Right ventricle myocardium superior (tissue), 1 donor: ENCODE results near the gene MAP3K4. TPM values are rescaled to one million over a fixed set of nuclear protein-coding genes. Genes with fewer than 3 reads are reported as not detected.

Experiments used
- ATAC-seq: fragments of 200-7000 bp; cut with Tn5 transposase; one replicate; pipeline ENCODE4 v1.9.1; 2020; ENCODE audit warnings: mild to moderate bottlenecking; ENCODE audit not compliant: poor library complexity
- DNase-seq: peaks from one replicate; pipeline ENCODE4 v3.0.0-alpha.2; 2020
- intact Hi-C: fragments of 100-400 bp; cut with DNase I; formaldehyde crosslinking; loops from one replicate; pipeline ENCODE4 v1.11.2; 2022
- total RNA-seq: library from RNA; stranded (reverse); fragmentation: NEBNext Ultra II Directional; extraction: Animal tissue kit (Norgen Biotek cat#: 25700); gene quantifications from one replicate; pipeline ENCODE4 v1.2.1, GENCODE V29; 2021
- donor health status: DM: no; HTN: yes; CAD: no; lungs with severe emphysema.

Gene MAP3K4
- total RNA-seq, 1 donor from 2014 or later, result 41.7 TPM

GRCh38 chr6:161057103-161058091, 65.8 kb downstream of the MAP3K4 start:
- DNase-seq (no peak), ATAC-seq (no peak)
- intact Hi-C loops, result no loop called here

- intact Hi-C loops, result no loop called here
- DNase-seq, result no peak
- no peak for ATAC-seq
Measured at GRCh38 chr6:161058741-161059140, 67.2 kb downstream of the MAP3K4 start.

- ATAC-seq (no peak), DNase-seq (no peak)
- intact Hi-C loops, result no loop called here
Measured at GRCh38 chr6:161061576-161061975, 70.0 kb downstream of the MAP3K4 start.

GRCh38 chr6:161064915-161065314, 73.3 kb downstream of the MAP3K4 start:
- intact Hi-C loops, result no loop called here
- DNase-seq (no peak), ATAC-seq (no peak)

- DNase-seq (no peak), ATAC-seq (no peak)
- intact Hi-C loops, result no loop called here
Measured at GRCh38 chr6:161066511-161066910, 74.9 kb downstream of the MAP3K4 start.

- DNase-seq (no peak), ATAC-seq (no peak)
- intact Hi-C loops, result no loop called here
Measured at GRCh38 chr6:161067749-161068148, 76.2 kb downstream of the MAP3K4 start.

- intact Hi-C loops, result no loop called here
- ATAC-seq, result peak; percentile 15
- DNase-seq, result no peak
Measured at GRCh38 chr6:161068321-161068741, 76.8 kb downstream of the MAP3K4 start.

GRCh38 chr6:161073930-161074329, 82.4 kb downstream of the MAP3K4 start:
- no peak for ATAC-seq
- no peak for DNase-seq
- intact Hi-C loops, result loop anchor here (10.0 kb wide), 1 partner anchor 139 kb away; no protein-coding TSS in a partner anchor

- ATAC-seq, result peak; percentile 84
- no peak for DNase-seq
- intact Hi-C loops, result loop anchor here (10.0 kb wide), 1 partner anchor 140 kb away; no protein-coding TSS in a partner anchor
Measured at GRCh38 chr6:161074496-161075121, 83.0 kb downstream of the MAP3K4 start.

GRCh38 chr6:161076181-161076677, 84.7 kb downstream of the MAP3K4 start:
- intact Hi-C loops, result loop anchor here (10.0 kb wide), 1 partner anchor 141 kb away; no protein-coding TSS in a partner anchor
- ATAC-seq, result no peak
- DNase-seq, result no peak

- intact Hi-C loops, result loop anchor here (10.0 kb wide), 1 partner anchor 145 kb away; no protein-coding TSS in a partner anchor
- no peak for DNase-seq
Measured at GRCh38 chr6:161079566-161080262, 88.1 kb downstream of the MAP3K4 start.

GRCh38 chr6:161080263-161080970, 88.8 kb downstream of the MAP3K4 start:
- intact Hi-C loops, result no loop called here
- DNase-seq, result no peak
- no peak for ATAC-seq

More at GRCh38 chr6:161079566-161080262, 88.1 kb downstream of the MAP3K4 start:
- ATAC-seq, result no peak

GRCh38 chr6:161082215-161082614, 90.6 kb downstream of the MAP3K4 start:
- intact Hi-C loops, result no loop called here
- ATAC-seq, result peak; percentile 31
- DNase-seq, result no peak

- ATAC-seq (no peak), DNase-seq (no peak)
- intact Hi-C loops, result no loop called here
Measured at GRCh38 chr6:161085246-161085645, 93.7 kb downstream of the MAP3K4 start.

GRCh38 chr6:161088676-161089328, 97.2 kb downstream of the MAP3K4 start:
- ATAC-seq, result no peak
- intact Hi-C loops, result no loop called here

GRCh38 chr6:161091151-161091550, 99.6 kb downstream of the MAP3K4 start:
- DNase-seq (no peak), ATAC-seq (no peak)
- intact Hi-C loops, result no loop called here

More at GRCh38 chr6:161088676-161089328, 97.2 kb downstream of the MAP3K4 start:
- DNase-seq, result no peak

- intact Hi-C loops, result no loop called here
- ATAC-seq (no peak), DNase-seq (no peak)
Measured at GRCh38 chr6:161091972-161092701, 100.6 kb downstream of the MAP3K4 start.
